GM19324 (cell line): Measurements from ENCODE around the gene CT45A8.
"Not testable (repeated sequence)": the region's sequence is repeated elsewhere in the genome, so short reads cannot be mapped to it uniquely, and the experiment has no call there.

Source experiments
- ATAC-seq: cut with Tn5 transposase; IDR thresholded peaks from one replicate; pipeline ENCODE4 v1.9.1; 2021; ENCODE audit warnings: mild to moderate bottlenecking, moderate library complexity; ENCODE audit not compliant: unreplicated experiment, low FRiP score

Gene CT45A8

GRCh38 chrX:135854438-135854837 lies at the start of gene CT45A8:
CT45A8 (minus strand) TSS chrX:135854538; CDS start chrX:135850783, 3,755 bp downstream.
- not testable (repeated sequence) for ATAC-seq

GRCh38 chrX:135893294-135893817 lies 39.0 kb upstream of the CT45A8 start, which contains the start of the genes CT45A10 and SAGE1:
CT45A10 (minus strand) TSS chrX:135893444; CDS start chrX:135885344, 8,100 bp downstream.
SAGE1 (plus strand) TSS chrX:135893716; CDS start chrX:135896243, 2,527 bp downstream.
- no peak for ATAC-seq

DNA sequence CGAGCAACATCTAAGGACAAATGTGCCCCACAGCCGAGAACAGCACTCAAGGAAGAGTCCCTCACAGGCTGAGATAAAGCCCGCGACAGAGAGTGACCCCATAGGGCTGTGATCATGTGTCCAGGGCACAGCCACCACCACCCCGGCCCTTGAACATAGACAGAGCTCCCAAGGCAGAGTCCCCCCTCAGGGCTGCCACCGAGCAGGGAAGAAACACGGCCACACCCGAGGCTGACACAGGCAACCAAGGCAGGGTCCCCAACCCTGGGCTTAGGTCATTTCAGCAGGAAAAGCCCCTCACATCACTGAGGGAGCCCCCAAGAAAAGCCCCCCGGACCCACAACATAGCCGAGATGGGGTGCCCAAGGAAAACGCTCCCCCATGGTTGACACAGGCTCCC lies 38.4 kb upstream of the CT45A8 start:
- ATAC-seq = no peak

- ATAC-seq = no peak
These were observed 35.8 kb upstream of the CT45A8 start for GRCh38 chrX:135890087-135890585.

DNA sequence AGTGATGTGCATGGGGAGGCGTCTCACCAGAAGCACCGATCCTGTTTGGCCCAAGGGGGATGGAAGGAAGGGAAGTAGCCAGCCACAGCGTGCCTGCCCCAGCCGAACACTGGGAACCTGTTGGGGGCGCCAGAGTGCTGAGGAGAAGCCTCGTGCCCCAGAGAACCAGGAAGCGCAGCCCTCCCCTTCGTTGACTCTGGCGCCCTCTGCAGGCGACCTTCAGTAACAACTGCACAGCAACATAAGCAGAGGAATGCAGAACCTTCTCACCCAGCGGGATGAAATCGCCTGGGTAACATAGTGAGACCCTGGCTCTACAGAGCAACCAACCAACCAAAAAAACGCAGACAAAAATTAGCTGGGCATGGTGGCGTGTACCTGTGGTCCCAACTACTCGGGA lies 34.6 kb upstream of the CT45A8 start:
- not testable (repeated sequence) for ATAC-seq

- ATAC-seq = not testable (repeated sequence)
These were observed 33.9 kb upstream of the CT45A8 start for GRCh38 chrX:135888230-135888629.

DNA sequence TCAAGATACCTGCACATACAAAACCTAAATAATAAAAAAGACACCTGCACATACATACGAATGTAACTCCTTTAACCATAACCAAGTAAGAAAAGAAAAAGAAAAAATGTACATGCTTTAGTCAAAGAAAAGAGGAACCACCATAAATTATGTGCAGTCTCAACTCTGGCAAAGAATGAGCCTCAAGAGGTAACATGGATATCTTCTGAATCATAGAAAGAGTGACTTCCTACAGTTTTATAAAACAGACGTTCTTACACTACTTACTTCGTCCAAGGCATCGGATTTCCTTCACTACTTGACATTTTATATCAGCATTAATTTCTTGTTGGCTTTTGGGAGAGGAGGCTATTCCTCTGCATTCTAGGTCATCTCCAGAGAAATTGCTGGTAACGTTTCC lies 28.4 kb upstream of the CT45A8 start:
- ATAC-seq = not testable (repeated sequence)

DNA sequence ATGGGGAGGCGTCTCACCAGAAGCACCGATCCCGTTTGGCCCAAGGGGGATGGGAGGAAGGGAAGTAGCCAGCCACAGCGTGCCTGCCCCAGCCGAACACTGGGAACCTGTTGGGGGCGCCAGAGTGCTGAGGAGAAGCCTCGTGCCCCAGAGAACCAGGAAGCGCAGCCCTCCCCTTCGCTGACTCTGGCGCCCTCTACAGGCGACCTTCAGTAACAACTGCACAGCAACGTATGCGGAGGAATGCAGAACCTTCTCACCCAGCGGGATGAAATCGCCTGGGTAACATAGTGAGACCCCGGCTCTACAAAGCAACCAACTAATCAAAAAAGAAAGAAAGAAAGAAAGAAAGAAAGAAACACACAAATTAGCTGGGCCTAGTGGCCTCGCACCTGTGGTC lies 17.4 kb upstream of the CT45A8 start, which contains the start of gene CT45A9:
Gene CT45A9 (minus strand): TSS at position 101 of the 400 bp plus-strand sequence. CDS start 3,751 bp downstream, outside the sequence.
- ATAC-seq = not testable (repeated sequence)

DNA sequence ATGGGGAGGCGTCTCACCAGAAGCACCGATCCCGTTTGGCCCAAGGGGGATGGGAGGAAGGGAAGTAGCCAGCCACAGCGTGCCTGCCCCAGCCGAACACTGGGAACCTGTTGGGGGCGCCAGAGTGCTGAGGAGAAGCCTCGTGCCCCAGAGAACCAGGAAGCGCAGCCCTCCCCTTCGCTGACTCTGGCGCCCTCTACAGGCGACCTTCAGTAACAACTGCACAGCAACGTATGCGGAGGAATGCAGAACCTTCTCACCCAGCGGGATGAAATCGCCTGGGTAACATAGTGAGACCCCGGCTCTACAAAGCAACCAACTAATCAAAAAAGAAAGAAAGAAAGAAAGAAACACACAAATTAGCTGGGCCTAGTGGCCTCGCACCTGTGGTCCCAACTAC lies 17.2 kb downstream of the CT45A8 start, which contains the start of gene CT45A7:
Gene CT45A7 (minus strand): TSS at position 101 of the 400 bp plus-strand sequence. CDS start 3,747 bp downstream, outside the sequence.
- ATAC-seq = not testable (repeated sequence)

- not testable (repeated sequence) for ATAC-seq
These were observed 34.4 kb downstream of the CT45A8 start, which contains the start of gene CT45A2 for GRCh38 chrX:135819912-135820311. CT45A2 (minus strand) TSS chrX:135820012; CDS start chrX:135816265, 3,747 bp downstream.

DNA sequence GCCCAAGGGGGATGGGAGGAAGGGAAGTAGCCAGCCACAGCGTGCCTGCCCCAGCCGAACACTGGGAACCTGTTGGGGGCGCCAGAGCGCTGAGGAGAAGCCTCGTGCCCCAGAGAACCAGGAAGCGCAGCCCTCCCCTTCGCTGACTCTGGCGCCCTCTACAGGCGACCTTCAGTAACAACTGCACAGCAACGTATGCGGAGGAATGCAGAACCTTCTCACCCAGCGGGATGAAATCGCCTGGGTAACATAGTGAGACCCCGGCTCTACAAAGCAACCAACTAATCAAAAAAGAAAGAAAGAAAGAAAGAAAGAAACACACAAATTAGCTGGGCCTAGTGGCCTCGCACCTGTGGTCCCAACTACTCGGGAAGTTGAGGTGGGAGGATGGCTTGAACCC lies 51.7 kb downstream of the CT45A8 start, which contains the start of gene CT45A6:
Gene CT45A6 (minus strand): TSS at position 101 of the 400 bp plus-strand sequence. CDS start 3,794 bp downstream, outside the sequence.
- not testable (repeated sequence) for ATAC-seq
